Esophagus squamous epithelium (tissue), 5 donors: ENCODE measurements around the gene BMPR2. TPM values are rescaled to one million over a fixed set of nuclear protein-coding genes. Genes with fewer than 3 reads are reported as not detected.

Experiments
- DNase-seq: peaks from one replicate; lab custom pipeline; 2025; lab: John Stamatoyannopoulos, UW
- H3K27ac ChIP-seq, 4 donors: fragments of 200-600 bp; sonication (generic); one replicate each; pipeline ENCODE4 v1.5.1; 2016 to 2019; ENCODE audit warnings: mild to moderate bottlenecking in 1 of 4
- H3K27me3 ChIP-seq, 4 donors: fragments of 200-600 bp; sonication (generic); 1 replicate in 3 of 4; 2 replicates in 1 of 4; pipeline versions ENCODE4 v1.5.1 to v1.6.0; 2017 to 2021; ENCODE audit warnings: antibody characterized with exemption in 1 of 4
- H3K36me3 ChIP-seq, 3 donors: fragments of 200-600 bp; sonication (generic); one replicate each; pipeline ENCODE4 v1.5.1; 2016 to 2019
- H3K4me1 ChIP-seq, 3 donors: fragments of 200-600 bp; sonication (generic); one replicate each; pipeline ENCODE4 v1.5.1; 2017 to 2019
- H3K4me3 ChIP-seq, 4 donors: fragments of 200-600 bp; sonication (generic); 1 replicate in 3 of 4; 2 replicates in 1 of 4; pipeline ENCODE4 v1.5.1; 2016 to 2019; ENCODE audit warnings: mild to moderate bottlenecking in 2 of 4, moderate library complexity in 1 of 4
- H3K9me3 ChIP-seq, 3 donors: fragments of 200-600 bp; sonication (generic); one replicate each; pipeline ENCODE4 v1.5.1; 2016 to 2019
- CTCF ChIP-seq, 6 experiments: fragments of 450-650 bp in 4 of 6; fragments of 200-600 bp in 2 of 6; sonication (generic) in 2 of 6; IDR thresholded peaks; one replicate each; pipeline ENCODE4 v1.5.1; 2016 to 2019; ENCODE audit warnings: antibody characterized with exemption in 6 of 6, mild to moderate bottlenecking in 4 of 6, moderate library complexity in 4 of 6
- POLR2A ChIP-seq, 4 donors: fragments of 450-650 bp; IDR thresholded peaks; one replicate each; pipeline ENCODE4 v1.6.1; 2017; ENCODE audit warnings: antibody characterized with exemption in 4 of 4, mild to moderate bottlenecking in 4 of 4, moderate library complexity in 3 of 4
- whole genome bisulfite sequencing, 2 donors: methylation state at CpG; one replicate each; pipeline ENCODE4 v1.1.5; 2018; 5-methylcytosine and 5-hydroxymethylcytosine counted together
- intact Hi-C: fragments of 100-400 bp; cut with DNase I; formaldehyde crosslinking; loops from one replicate; pipeline ENCODE4 v1.15.0; 2022
- total RNA-seq, 4 donors: library from RNA; depleted of rRNA; stranded (reverse); fragments of >200 nt; gene quantifications; one replicate each; pipeline ENCODE4 v1.1.0, GENCODE V29; 2016
- donor health status: DM: yes; HTN: yes; CAD: no.

Gene BMPR2
- total RNA-seq, 4 donors from 2014 or later: 17.9 to 37.0 (median 22.3) TPM

DNA sequence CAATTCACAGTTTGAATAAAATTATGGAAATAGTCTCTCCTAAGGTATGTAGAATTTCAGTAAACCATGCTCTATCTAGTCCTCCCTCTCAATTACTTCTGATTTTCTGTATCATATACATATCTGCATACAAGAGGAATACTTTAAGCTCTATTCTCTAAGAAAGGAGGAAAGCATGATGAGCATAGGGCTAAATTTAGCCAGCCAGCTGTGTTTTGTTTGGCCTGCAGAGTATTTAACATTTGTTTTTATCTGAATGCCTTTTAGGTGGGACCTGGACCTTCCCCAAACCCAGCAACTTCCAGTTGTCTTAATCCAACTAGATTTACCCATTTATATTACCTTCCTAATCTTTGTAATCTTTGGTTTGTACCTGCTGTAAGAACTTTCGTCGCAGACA, 216.4 kb downstream of the BMPR2 start:
- Histone ChIP-seq H3K27me3 (no peaks in the 10 kb centered on the region), H3K27ac (no peak overlapping the region), H3K4me1 (peaks cover 8 to 21% (median 10%) of the 10 kb centered on the region in 3 donors), H3K9me3 (no peaks in the 10 kb centered on the region), H3K4me3 (no peak overlapping the region), H3K36me3 (no peaks in the 10 kb centered on the region)
- intact Hi-C loops: no loop called here
- WGBS, 2 donors: 83 to 100% methylated on average over 2 of the region's 2 CpGs
- no peak for TF ChIP-seq CTCF (IDR thresholded peaks at IDR 0.05)
- no peak for TF ChIP-seq POLR2A (IDR thresholded peaks at IDR 0.05)
- DNase-seq: no peak

- Histone ChIP-seq H3K4me3 (no peak overlapping the region), H3K27me3 (no peaks in the 10 kb centered on the region), H3K4me1 (peaks cover 0 to 26% (median 7%) of the 10 kb centered on the region in 3 donors), H3K9me3 (no peaks in the 10 kb centered on the region), H3K27ac (no peak overlapping the region), H3K36me3 (no peaks in the 10 kb centered on the region)
- 83 to 97% methylated on average over 2 of the region's 2 CpGs for WGBS, 2 donors
- DNase-seq: no peak
- intact Hi-C loops: no loop called here
- TF ChIP-seq POLR2A (IDR thresholded peaks at IDR 0.05) (no peak), CTCF (IDR thresholded peaks at IDR 0.05) (no peak)
Observed at GRCh38 chr2:202599105-202599504, 223.0 kb downstream of the BMPR2 start.

- intact Hi-C loops: no loop called here
- TF ChIP-seq POLR2A (IDR thresholded peaks at IDR 0.05) (no peak), CTCF (IDR thresholded peaks at IDR 0.05) (no peak)
- Histone ChIP-seq H3K27ac (no peak overlapping the region), H3K27me3 (no peaks in the 10 kb centered on the region), H3K4me1 (peaks cover 0 to 20% (median 7%) of the 10 kb centered on the region in 3 donors), H3K36me3 (no peaks in the 10 kb centered on the region), H3K9me3 (no peaks in the 10 kb centered on the region), H3K4me3 (no peak overlapping the region)
- WGBS, 2 donors: 66 to 71% methylated on average over 4 of the region's 4 CpGs
- DNase-seq: no peak
Observed at GRCh38 chr2:202599911-202600310, 223.8 kb downstream of the BMPR2 start.

DNA sequence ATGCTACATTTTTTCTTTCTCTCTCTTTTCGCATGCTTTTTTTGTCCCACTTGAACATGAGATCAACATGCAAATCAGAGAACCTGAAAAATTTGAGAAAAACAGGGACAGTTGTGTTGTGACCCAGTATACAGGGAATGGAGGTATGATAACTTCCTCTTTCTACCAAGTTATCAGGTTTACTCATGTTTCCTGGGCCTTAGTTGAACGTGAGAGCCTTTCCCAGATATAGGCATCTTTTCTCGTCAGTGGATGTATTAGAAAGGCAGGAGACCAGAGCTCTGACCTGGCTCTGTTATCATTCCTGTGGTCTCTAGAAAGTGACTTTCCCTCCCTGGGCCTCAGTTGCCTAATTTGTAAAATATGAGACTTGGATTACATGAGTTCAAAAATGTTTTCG, 228.6 kb downstream of the BMPR2 start:
- WGBS, 2 donors: 53 to 56% methylated on average over 4 of the region's 4 CpGs
- DNase-seq: no peak

GRCh38 chr2:202605174-202605573, 229.0 kb downstream of the BMPR2 start:
- H3K9me3 ChIP-seq: no peaks in the 10 kb centered on the region
- no peaks in the 10 kb centered on the region for H3K36me3 ChIP-seq
- H3K27ac ChIP-seq: peak overlapping the region in 1 of 4 donors; percentile 64
- DNase-seq: no peak
- H3K4me1 ChIP-seq: peaks cover 0 to 44% (median 20%) of the 10 kb centered on the region in 3 donors
- no peak for TF ChIP-seq CTCF (IDR thresholded peaks at IDR 0.05)
- intact Hi-C loops: no loop called here
- no peak overlapping the region for H3K4me3 ChIP-seq
- WGBS, 2 donors: 34 to 48% methylated on average over 1 of the region's 1 CpG
- no peaks in the 10 kb centered on the region for H3K27me3 ChIP-seq

More for the DNA sequence above, 228.6 kb downstream of the BMPR2 start:
- peak overlapping the region in 1 of 4 donors; percentile 64 for H3K27ac ChIP-seq
- H3K4me3 ChIP-seq: no peak overlapping the region
- no peaks in the 10 kb centered on the region for H3K36me3 ChIP-seq
- no peaks in the 10 kb centered on the region for H3K27me3 ChIP-seq
- H3K4me1 ChIP-seq: peaks cover 0 to 39% (median 15%) of the 10 kb centered on the region in 3 donors
- no peaks in the 10 kb centered on the region for H3K9me3 ChIP-seq
- intact Hi-C loops: no loop called here
- TF ChIP-seq CTCF (IDR thresholded peaks at IDR 0.05): no peak
- no peak for TF ChIP-seq POLR2A (IDR thresholded peaks at IDR 0.05)
